GM23248 (cell line): ENCODE data around the gene P2RX2. TPM values are rescaled to one million over a fixed set of nuclear protein-coding genes. Genes with fewer than 3 reads are reported as not detected.

ENCODE experiments used
- DNase-seq: peaks from one replicate; pipeline ENCODE4 v3.0.0-alpha.2; 2015
- H2AFZ ChIP-seq: fragments of 200-600 bp; sonication (generic); 2 replicates; pipeline ENCODE4 v1.6.1; 2016; ENCODE audit warnings: antibody characterized with exemption
- H3F3A ChIP-seq: fragments of 200-600 bp; sonication (generic); 2 replicates; pipeline ENCODE4 v1.6.1; 2016; ENCODE audit warnings: mild to moderate bottlenecking, antibody characterized with exemption, mixed run types; ENCODE audit not compliant: insufficient read depth
- H3K27ac ChIP-seq: fragments of 200-600 bp; sonication (generic); 2 replicates; pipeline ENCODE4 v1.5.1; 2016; ENCODE audit warnings: mild to moderate bottlenecking
- H3K27me3 ChIP-seq: fragments of 200-600 bp; sonication (generic); replicated peaks from 2 replicates; pipeline ENCODE4 v1.6.1; 2016; ENCODE audit warnings: mild to moderate bottlenecking; ENCODE audit not compliant: insufficient read depth
- H3K36me3 ChIP-seq: fragments of 200-600 bp; sonication (generic); 2 replicates; pipeline ENCODE4 v1.6.1; 2016; ENCODE audit warnings: low read depth, mild to moderate bottlenecking
- H3K4me1 ChIP-seq: fragments of 200-600 bp; sonication (generic); 2 replicates; pipeline ENCODE4 v1.6.1; 2016; ENCODE audit warnings: mild to moderate bottlenecking; ENCODE audit not compliant: insufficient read depth
- H3K4me2 ChIP-seq: fragments of 200-600 bp; sonication (generic); one replicate; pipeline ENCODE4 v1.6.1; 2016; ENCODE audit warnings: mild to moderate bottlenecking; ENCODE audit not compliant: unreplicated experiment
- H3K4me3 ChIP-seq: fragments of 200-600 bp; sonication (generic); 2 replicates; pipeline ENCODE4 v1.5.1; 2016; ENCODE audit warnings: mild to moderate bottlenecking
- H3K79me2 ChIP-seq: fragments of 200-600 bp; sonication (generic); 2 replicates; pipeline ENCODE4 v1.6.1; 2016; ENCODE audit warnings: mild to moderate bottlenecking; ENCODE audit not compliant: insufficient read depth
- H3K9ac ChIP-seq: fragments of 200-600 bp; sonication (generic); 2 replicates; pipeline ENCODE4 v1.6.1; 2016; ENCODE audit warnings: mild to moderate bottlenecking
- H3K9me2 ChIP-seq: fragments of 200-600 bp; sonication (generic); 2 replicates; pipeline ENCODE4 v1.6.1; 2016; ENCODE audit warnings: mixed run types, mild to moderate bottlenecking, moderate library complexity; ENCODE audit not compliant: insufficient read depth
- H3K9me3 ChIP-seq: fragments of 200-600 bp; sonication (generic); one replicate; pipeline ENCODE4 v1.6.1; 2017; ENCODE audit warnings: low read depth
- H4K20me1 ChIP-seq: fragments of 200-600 bp; sonication (generic); 2 replicates; pipeline ENCODE4 v1.6.0; 2016; ENCODE audit not compliant: insufficient read depth
- EZH2 ChIP-seq: fragments of 200-600 bp; sonication (generic); IDR thresholded peaks from 2 replicates; pipeline ENCODE4 v1.6.1; 2018; ENCODE audit warnings: antibody characterized with exemption, mild to moderate bottlenecking; ENCODE audit not compliant: insufficient read depth, poor library complexity, severe bottlenecking
- EZH2phosphoT487 ChIP-seq: fragments of 200-600 bp; sonication (generic); IDR thresholded peaks from 2 replicates; pipeline ENCODE4 v1.6.1; 2018; ENCODE audit warnings: antibody characterized with exemption, moderate library complexity, mild to moderate bottlenecking, low read depth; ENCODE audit not compliant: insufficient read depth
- WGBS, 2 experiments: methylation state at CpG; one replicate each; pipeline ENCODE4 v1.1.6; 2015 to 2017; ENCODE audit warnings: low lambda C conversion rate in 2 of 2, low coverage in 1 of 2; ENCODE audit errors: missing lambda C conversion rate in 2 of 2; 5-methylcytosine and 5-hydroxymethylcytosine counted together
- in situ Hi-C: fragments of 300-500 bp; cut with MboI; formaldehyde crosslinking; loops from 2 replicates; pipeline ENCODE4 v1.15.0; 2020
- polyA plus RNA-seq: library from polyadenylated mRNA; unstranded; fragments of >200 nt; fragmentation: Nextera tagmentation; extraction: Ambion mirVana; gene quantifications from 2 replicates; pipeline ENCODE4 v1.2.1, GENCODE V29; 2016
- total RNA-seq: library from RNA; depleted of rRNA; stranded (reverse); fragments of >200 nt; shearing (Covaris generic); gene quantifications from 2 replicates; pipeline ENCODE4 v1.2.3, GENCODE V29; 2014

The P2RX2 gene
- total and polyA plus RNA-seq, 2 experiments from 2014 or later, result not detected

GRCh38 chr12:132620899-132621656, 2.5 kb downstream of the P2RX2 start:
- H3K79me2 ChIP-seq, result no peaks in the 10 kb centered on the region
- no peak overlapping the region for H3K9ac ChIP-seq
- no peak for TF ChIP-seq EZH2phosphoT487
- no peak for TF ChIP-seq EZH2
- 75 to 76% methylated on average over 25 to 28 of the region's 28 CpGs for WGBS, 2 experiments
- H3K9me2 ChIP-seq, result no peaks in the 10 kb centered on the region
- in situ Hi-C loops, result loop anchor here (25.0 kb wide), 1 partner anchor 459 kb away; no protein-coding TSS in a partner anchor
- H3K4me1 ChIP-seq, result peaks cover 9% of the 10 kb centered on the region; the same call in 1 of the 2 replicates
- peaks cover 28% of the 10 kb centered on the region for H3K27me3 ChIP-seq
- no peaks in the 10 kb centered on the region for H3K36me3 ChIP-seq
- H3F3A ChIP-seq, result peaks cover 21% of the 10 kb centered on the region
- no peak overlapping the region for H3K4me2 ChIP-seq
- no peak overlapping the region for H3K4me3 ChIP-seq
- H3K9me3 ChIP-seq, result no peaks in the 10 kb centered on the region
- DNase-seq, result no peak
- no peak overlapping the region for H3K27ac ChIP-seq
- H4K20me1 ChIP-seq, result no peaks in the 10 kb centered on the region
- H2AFZ ChIP-seq, result no peak overlapping the region

- H3K4me2 ChIP-seq, result no peak overlapping the region
- in situ Hi-C loops, result loop anchor here (25.0 kb wide), 1 partner anchor 460 kb away; no protein-coding TSS in a partner anchor
- H3K4me1 ChIP-seq, result peaks cover 9% of the 10 kb centered on the region; the same call in 1 of the 2 replicates
- H3F3A ChIP-seq, result peaks cover 21% of the 10 kb centered on the region
- no peak overlapping the region for H3K4me3 ChIP-seq
- H3K36me3 ChIP-seq, result no peaks in the 10 kb centered on the region
- H3K79me2 ChIP-seq, result no peaks in the 10 kb centered on the region
- no peak overlapping the region for H2AFZ ChIP-seq
- WGBS, 2 experiments, result 63 to 71% methylated on average over 20 of the region's 21 CpGs
- H3K9me2 ChIP-seq, result no peaks in the 10 kb centered on the region
- H3K9me3 ChIP-seq, result no peaks in the 10 kb centered on the region
- no peaks in the 10 kb centered on the region for H4K20me1 ChIP-seq
- no peak overlapping the region for H3K9ac ChIP-seq
- TF ChIP-seq EZH2 (no peak), EZH2phosphoT487 (no peak)
- no peak overlapping the region for H3K27ac ChIP-seq
- no peak for DNase-seq
- peaks cover 20% of the 10 kb centered on the region for H3K27me3 ChIP-seq
Measured at GRCh38 chr12:132621657-132622435, 3.3 kb downstream of the P2RX2 start.

GRCh38 chr12:132622437-132623071, 4.0 kb downstream of the P2RX2 start:
- Histone ChIP-seq H3K4me2 (peak overlapping the region; percentile 86), H3K4me1 (peaks cover 9% of the 10 kb centered on the region; the same call in 1 of the 2 replicates), H3K9me2 (no peaks in the 10 kb centered on the region), H3K9ac (peak overlapping the region; percentile 33; the same call in 1 of the 2 replicates), H3K36me3 (no peaks in the 10 kb centered on the region), H3K27ac (no peak overlapping the region), H3K4me3 (no peak overlapping the region), H3K27me3 (peaks cover 13% of the 10 kb centered on the region), H3F3A (peaks cover 19% of the 10 kb centered on the region), H2AFZ (no peak overlapping the region), H4K20me1 (no peaks in the 10 kb centered on the region), H3K79me2 (no peaks in the 10 kb centered on the region), H3K9me3 (no peaks in the 10 kb centered on the region)
- no peak for TF ChIP-seq EZH2
- in situ Hi-C loops, result loop anchor here (25.0 kb wide), 1 partner anchor 460 kb away; no protein-coding TSS in a partner anchor
- 5 to 12% methylated on average over 11 of the region's 11 CpGs for WGBS, 2 experiments
- DNase-seq, result peak; percentile 90
